ENCODE data around the gene PPP2R2C.

The PPP2R2C gene

DNA sequence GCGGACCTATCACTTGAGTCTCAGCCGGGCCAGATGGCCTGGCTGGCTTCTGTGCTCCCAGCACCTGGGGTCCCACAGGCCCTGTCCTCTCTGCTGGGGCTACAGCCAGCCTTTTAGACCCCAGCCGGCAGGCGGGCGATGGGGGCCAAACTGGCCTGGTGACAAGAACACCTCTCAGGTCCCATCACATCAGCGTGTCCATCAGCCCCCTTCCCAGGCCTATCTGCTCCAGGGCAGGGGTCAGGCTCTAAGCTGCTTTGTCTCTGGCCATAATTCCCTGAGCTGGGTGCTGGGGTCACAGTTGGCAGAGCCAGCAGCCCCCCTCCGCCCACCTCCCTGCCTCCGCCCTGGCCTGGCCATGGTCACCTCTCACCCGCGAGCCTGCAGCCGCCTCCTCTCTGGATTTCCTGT is 77.7 kb downstream of the PPP2R2C start:
- DNase-seq, result no peak

DNA sequence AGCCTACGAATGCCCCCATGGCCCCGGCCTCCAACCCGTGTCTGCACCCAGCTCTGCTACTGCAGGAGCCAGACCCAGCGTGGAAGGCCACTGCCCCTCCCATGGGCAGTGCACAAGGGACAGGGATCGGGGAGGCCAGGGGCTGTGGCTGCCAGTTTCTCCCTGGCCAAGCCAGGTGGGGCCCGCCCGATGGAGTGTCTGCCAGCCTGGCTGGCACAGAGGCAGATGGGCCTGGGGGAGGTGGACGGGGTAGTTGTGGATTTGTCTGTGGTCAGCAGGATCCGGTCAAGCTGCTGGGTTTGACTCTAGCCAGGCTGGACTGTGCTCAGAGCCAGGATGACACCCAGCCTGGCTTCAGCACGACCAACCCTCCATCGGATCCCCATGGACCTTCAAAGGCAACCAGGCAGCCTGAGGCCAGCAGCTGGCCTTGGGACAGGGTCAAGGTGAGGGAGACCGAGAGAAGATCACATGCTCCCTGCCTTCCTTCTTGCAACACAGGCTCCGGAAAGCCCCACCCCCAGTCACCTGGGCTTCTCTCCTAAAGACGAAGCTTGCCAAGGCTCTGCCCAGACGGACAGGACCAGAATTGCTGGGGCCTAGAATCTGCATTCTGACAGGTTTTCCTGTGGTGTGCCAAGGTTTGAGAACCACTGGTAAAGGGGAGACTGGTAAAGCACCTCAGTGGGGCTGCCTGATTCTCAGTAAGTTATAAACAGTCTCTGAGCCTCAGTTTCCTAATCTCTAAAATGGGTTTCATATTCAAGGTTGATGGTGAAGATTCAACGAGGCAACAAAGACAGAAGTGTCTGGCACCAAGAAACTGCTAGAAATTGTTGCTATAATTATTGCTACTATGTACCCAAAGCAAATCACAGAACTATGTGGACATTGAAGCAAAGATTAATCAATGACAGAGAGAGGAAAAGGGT is 78.6 kb downstream of the PPP2R2C start:
- DNase-seq, result no peak

DNA sequence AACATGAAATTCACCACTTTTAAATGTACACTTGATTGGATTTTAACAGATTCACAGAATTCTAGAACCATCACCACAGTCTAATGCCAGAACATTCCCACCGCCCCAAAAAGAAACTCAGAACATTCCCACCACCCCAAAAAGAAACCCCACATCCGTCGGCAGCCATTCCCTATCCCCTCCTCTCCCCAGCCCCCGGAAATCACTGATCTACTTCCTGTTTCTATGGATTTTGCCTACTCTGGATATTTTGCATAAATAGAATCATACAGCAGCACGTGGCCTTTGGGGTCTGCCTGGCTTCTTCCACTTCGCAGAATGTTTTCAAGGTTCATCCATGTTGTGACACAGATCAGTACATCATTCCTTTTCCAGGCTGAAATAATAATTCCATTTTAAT is 79.3 kb downstream of the PPP2R2C start:
- DNase-seq, result no peak

DNA sequence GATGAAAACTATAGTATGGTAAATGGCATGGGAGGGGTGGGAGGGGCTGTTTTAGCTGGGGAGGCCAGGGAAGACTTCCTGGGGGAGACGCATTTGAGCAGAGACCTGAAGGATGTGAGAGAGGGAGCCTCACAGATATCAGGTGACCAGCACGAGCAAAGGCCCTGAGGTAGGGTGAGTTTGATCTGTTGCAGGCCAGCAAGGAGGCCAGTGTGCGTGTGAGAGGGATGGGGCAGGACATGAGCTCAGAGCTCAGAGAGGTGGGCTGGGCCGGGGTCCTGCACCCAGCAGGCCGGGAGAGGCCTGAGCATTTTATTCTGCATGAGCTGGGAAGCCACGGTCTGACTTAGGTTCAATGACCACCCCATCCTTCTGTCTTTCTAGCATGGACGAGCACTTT is 80.0 kb downstream of the PPP2R2C start:
- DNase-seq, result no peak

DNA sequence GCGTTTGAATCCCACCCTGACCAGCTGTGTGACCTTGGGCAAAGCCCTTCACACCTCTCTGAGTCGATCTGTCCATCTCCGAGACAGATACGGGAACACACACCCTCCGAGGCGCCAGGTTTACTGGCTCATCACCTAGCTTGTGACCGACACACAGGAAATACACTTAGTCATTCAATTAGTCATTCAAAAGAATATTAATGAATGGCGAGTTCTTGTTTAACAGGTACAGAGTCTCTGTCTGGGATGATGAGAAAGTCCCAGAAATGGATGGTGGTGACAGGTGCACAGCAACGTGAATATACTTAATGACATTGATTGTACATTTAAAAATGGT is 80.6 kb downstream of the PPP2R2C start:
- DNase-seq, result no peak

DNA sequence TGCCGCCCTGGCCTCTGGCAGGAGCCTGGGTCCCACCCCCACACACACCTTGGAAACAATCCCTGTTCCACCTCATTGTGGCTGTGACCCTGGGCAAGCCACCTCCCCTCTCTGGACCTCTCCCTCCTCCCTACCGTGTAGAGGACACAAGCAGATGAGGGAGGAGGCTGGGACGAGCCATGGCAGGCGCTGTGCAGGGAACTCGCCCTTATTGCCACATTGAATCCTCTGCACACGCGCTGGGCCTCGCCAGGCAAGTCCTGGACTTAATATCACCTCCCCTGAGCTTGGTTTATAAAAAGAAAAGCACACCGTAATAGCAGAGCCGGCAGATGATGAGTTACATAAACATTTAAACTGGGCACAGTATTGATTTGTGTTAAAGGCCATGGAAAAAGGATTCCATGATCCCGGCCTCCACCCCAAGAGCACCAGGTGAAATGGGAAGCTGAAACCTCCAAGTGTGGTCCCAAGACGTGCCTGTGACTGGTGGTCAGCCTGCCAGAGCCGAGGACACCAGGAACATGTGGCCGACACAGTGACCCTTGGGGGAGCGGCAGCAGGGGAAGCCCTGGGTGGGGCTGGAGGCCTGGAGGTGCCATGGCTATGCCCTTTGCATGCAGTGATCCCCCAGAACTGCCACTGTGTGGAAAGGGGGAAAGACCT is 81.1 kb downstream of the PPP2R2C start:
- no peak for DNase-seq

DNA sequence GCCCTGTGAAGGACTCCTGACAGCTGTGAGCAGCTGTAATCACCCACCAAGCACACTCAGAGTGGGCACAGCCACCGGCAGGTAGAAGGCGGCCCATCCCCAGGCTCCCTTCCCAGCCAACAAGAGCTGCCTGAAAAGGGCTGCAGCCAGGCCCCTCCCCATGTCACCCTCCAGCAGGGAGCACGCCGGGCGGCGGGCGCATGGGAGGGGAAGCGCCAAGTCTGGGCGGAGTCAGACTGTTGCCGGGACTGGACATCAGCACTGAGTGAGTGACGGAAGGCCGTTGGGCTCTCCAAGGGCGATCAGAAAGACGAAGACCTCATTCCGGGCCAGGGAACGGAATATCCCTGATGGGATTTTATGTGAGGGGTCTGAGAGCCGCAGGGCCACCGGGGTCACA is 82.1 kb downstream of the PPP2R2C start:
- no peak for DNase-seq

DNA sequence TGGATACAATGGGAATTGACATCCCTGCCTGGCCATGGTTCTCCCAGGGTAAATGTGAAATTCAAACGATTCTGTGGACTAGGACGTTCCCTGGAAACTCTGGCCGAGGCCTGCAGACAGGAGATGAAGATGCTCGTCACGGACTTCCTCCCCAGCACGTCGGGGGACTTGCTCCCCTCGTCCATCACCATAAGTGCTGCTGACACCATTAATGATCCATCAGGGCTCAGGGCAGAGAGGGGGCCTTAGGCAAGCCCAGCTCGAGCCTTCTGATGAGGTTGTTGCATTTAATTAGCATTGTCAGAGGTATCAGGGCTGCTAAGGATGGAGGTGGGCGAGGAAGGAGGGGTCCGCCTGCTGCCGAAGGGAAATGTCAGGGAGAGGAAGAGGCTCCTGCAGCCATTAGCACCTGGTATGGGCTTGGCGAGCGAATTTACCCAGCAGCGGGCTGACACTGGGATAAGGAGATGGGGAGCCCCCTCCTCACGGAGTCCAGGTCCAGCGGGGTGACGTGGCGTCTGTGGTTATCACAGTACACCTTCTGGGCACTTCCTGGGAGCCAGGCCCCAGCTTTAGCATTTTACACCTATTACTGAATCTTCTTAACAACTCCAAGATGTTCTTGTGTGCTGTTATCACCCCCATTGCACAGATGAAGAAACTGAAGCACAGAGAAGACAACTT is 83.1 kb downstream of the PPP2R2C start:
- DNase-seq, result no peak

DNA sequence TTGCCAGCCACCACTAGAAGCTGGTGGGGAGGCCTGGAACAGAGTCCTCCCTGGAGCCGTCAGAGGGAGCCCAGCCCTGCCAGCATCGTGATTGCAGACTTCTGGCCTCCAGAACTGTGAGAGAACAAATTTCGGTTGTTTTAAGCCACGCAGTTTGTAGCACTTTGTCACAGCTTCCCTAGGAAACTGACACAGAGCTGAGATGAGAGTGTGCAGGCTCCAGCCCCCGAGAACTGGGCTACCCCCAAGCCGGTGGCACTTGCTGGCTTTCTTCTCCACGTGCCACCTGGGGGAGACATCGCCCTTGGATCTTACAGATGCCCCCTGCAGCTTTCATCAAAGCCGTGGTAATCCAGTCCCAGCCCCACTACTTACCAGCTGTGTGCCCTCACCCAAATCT is 83.7 kb downstream of the PPP2R2C start:
- DNase-seq, result no peak

DNA sequence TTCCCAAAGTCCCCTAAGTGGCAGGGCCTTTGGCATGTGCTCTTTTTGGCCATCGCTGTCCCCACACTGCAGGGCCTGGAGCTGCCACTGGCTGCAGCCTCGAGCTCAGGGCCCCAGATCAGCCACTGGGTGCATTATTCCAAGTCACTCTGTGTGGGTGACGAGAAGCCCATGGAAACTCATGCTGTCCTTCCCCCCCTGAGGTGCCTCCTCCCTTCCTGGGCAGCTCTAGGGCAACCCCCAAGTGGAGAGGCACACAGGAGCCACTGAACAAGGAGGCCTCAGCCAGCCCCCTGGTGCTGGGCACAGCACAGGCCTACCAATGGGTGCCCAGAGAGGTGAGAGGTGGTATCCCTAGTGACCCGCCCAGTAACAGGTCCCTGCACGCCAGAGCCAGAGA is 84.5 kb downstream of the PPP2R2C start:
- DNase-seq, result no peak

DNA sequence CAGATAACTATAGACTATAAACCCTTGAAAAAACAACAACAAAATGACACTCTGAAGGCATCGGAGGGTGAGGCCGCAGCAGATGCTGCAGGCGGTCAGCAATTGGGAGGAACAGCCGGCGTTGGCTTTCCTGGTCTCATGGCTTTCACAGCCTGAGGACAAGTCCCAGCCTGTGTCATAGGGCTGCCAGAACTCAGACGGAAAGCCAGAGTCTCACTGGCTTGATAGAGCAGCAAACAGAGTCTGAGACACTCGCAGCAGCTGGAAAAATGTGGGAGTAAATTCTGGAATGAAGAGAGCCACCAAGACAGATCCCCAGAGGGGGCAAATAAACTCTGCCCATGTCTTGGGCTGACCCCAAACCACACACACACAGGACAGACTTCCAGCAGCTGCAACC is 86.3 kb downstream of the PPP2R2C start:
- DNase-seq, result no peak

DNA sequence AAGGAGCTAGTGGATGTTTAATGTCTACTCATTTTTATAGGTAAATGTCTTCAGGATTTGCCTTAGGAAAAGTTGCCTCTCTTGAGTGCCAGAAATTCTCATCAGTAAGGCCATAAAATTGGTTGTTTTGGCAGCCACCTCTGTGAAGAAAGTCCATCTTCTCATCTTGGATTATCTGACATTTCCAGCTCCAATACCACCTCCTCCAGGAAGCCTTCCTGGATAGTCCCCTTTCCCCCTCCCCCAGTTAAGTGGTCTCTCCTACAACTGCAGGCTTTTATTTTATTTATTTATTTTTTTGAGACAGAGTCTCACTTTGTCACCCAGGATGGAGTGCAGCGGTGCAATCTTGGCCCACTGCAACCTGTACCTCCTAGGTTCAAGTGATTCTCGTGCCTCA is 87.1 kb downstream of the PPP2R2C start:
- no peak for DNase-seq

DNA sequence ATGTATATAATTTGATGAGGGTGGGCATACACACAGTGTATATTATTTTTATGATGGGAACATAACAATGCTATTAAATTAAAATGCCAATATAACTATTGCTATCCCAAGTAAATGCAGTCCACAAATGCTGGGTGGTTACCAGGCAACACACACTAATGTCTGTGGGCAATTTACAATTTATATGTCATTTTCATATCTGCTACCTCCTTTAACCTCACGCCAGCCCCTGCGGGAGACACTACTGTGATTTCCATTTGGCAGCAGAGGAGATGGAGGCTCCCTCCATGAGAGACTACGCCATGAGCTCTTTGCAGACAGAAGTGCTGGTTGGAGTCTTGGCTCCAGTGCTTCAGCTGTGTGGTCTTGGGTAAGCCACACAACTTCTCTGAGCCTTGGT is 87.9 kb downstream of the PPP2R2C start:
- no peak for DNase-seq

DNA sequence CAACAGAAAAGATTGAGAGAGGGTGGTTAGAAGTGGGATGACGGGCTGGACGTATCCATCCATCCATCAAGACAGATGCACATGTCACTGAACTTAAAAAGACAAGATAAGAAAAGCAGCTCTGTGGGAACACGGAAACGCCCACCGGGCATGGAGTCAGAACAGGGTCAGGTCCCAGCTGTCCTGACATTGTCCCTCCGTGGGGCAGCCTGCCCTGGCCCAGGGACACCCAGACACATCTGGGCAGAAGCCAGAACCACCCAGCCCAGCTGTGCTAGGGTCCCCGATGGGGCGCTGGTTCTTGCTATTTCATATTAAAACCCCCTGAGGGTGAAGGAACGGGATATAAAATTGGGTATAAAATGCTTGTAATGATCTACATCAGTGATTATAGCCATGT is 88.5 kb downstream of the PPP2R2C start:
- no peak for DNase-seq

DNA sequence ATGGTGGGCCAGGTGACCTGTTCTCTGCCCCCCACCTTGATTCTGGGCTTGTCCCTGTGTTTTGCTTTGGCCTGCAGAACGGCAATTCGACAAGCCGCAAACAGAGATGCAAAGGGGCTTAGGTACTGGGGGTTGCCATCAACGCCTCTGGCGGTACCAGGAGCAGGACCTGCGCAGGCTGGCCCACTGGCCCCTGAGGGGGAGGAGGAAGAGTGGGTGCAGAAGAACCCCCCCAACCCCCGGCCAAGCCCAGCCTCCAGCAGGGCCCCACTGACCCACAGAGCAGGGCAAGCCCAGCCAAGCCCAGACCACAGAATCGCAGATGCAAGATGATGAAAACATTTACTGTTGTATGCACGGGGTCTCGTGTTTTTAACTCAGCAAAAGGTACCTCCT is 89.4 kb downstream of the PPP2R2C start:
- no peak for DNase-seq

DNA sequence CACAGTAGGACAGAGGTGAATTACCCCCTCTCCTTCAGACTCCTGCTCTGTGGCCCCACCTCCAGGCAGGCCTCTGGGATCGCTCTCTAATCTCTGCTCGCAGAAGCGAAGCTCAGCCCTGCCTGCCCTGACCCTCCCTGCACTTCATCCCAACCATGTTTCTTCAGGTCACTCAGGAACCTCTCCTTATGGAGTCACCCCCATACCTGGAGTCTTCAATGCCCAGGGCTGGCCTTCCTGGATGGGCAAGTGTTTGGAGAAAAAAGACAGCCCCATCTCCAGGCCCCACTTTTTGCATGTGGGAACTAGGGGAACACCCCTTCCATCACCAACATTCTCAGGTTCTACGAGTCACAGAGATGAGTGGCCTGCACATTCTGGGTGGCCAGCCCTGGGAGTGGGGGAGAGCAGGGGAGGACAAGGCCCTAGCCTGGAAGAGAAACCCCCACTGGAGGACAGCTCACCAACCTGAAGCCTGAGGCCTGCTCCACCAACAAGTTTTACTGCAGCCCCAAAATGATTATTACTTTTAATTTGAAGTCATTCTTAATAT is 90.8 kb downstream of the PPP2R2C start:
- no peak for DNase-seq

DNA sequence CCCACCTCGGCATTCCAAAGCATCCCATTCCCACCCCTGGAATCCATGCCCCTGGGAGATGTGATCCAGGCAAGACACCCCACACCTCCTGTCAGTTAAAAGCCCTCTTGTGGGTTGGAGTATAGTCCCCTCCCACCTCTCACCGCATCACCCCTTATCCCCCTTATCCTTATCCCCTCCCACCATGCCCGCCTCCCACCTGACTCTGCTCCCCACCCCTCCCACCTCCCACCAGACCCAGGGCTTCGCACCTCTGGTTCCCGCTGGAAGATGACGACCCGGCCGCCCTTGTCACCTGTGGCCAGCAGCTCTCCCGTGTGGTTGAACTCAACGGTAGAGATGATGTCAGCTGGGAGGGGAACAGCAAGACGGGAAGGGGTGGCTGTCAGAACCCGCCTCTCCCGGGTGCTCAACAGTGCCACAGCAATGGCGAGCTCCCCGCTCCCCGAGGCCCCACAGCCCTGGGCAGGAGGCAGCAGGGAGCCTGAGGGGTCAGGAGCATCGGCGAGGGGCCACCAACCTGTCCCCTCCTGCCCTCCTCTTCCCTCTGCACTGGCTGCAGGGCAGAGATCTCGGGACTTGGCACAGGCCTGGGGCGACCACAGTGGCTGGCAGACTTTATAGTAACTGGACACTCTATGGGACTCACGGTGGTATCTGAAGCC is 91.5 kb downstream of the PPP2R2C start:
- no peak for DNase-seq

DNA sequence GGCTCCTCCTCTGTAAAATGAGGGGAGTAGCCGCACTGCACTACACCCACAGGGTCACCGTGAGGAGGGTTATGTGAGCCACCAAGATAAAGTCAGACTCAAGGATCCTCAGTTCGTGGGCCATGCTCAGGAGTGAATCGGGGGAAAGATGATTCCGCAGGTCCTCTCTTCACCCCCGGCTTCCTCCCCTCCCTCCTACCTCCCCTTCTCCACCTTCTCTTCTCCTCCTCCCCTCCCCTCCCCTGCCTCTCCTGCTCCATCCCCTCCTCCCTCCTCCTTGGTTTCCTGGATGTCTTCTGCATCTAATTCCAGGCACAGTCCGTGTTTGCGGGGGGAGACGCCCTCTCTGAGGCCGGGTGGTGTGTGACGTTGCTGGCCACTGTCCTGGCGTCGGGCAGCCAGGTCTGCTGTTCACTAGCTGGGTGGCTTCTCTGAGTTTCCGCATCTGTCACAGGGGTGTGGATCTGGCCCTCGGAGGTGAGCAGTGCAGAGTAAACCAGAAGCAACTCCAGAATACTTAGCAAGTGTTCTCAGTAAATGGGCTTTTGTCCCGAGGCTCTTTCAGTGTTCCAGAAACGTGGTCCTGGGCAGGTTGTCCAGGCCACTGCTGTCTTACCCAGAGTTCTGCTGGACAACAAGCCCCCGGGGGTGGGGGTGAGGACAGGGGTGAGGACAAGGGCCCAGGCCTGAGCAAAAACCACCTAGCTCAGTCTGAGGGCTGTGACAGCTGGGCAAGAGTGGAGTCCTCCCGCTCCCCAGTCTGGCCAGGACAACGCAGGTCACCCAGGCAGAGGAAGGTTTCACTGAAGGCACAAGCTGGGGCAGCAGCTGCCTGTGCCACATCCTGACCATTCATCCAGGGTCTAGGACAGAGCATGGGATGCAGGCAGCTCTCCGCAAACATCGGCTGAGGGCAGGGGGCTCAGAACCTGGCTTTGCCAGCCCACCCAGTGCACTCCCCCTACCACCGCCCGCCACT is 92.4 kb downstream of the PPP2R2C start:
- no peak for DNase-seq

DNA sequence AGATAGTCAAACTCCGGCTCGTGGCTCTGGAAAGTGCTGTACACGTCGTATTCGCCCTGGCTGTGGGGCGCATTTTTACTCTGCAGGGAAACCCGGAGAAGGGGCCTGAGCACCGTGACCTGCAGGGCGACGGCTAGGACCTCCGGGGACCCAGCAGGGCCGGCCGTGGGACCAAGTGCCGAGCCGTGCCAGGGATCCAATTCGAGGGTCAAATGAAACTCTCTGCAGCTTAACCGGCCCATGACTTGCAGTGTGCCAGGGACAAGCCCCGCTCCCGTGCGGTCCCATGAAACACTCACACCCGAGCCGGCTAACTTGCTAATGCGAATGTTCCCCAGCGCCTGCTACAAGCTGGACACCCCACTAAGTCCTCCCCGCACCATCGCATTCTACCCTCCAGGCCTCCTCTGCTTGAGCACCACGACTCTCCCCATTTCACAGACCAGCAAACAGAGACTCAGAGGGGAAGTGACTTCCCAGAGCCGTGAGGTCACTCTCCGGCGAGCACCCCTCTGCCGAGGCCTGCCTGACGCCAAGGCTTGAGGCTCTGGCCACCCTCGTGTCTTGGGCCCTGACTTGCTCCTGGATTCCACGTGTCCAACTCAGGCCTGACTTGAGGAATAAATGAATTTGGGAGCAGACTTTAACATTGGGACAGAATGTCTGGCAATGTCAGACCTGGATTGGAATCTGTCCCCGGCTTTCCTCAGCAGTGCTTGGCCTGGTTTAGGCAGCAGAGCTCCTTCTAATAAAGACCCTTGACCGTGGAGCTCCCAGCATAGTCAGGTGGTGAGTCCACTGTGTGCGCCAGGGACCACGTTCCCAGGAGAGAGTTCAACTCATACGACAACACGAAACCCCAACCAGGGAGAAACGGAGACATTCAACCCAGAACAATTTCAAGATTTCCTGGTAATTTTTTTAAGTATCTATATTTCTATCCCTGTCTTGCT is 93.6 kb downstream of the PPP2R2C start:
- no peak for DNase-seq

DNA sequence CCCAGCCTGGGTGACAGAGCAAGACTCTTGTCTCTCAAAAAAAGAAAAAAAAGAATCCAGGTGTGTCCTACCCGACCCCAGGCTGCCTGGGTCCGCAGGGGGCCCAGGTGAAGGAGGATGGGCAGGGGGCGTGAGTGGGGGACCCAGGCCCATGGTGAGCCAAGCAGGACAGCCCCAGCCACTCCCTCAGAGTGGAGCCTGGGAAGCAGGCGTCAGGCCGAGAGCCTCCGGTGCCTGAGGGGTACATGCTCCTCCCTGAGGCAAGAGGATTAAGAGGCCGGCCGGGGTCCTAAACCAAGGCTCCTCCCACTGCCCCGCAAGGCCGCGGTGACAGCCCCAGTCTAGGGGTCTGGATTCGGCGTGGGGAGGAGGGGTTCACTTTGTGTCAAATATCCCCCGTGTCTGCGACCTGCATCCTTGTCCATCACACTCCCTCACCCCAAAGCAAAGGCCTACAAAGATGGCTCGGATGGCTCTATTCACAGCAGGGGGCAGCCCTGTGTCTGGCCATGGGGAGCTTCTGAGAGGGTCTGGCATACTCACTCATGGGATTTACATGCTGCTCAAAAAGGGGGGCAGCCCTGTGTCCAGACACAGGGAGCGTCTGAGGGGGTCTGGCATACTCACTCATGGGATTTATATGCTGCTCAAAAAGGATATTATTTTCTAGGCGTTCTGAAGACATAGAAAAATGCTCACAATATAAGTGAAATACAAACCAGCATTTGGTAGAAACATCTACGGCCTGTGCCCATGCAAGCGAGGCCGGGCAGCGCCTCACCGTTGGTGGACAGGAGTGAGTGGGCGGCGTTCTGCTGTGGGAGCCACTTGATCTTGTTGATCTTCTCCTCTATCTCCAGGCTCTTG is 94.6 kb downstream of the PPP2R2C start:
- DNase-seq, result no peak
